ENCODE results near the gene FXYD5.

The FXYD5 gene

GRCh38 chr19:35157431-35157830 lies 2.9 kb downstream of the FXYD5 start:
- DNase-seq (ENCODE audit: low spot score) = no peak

DNA sequence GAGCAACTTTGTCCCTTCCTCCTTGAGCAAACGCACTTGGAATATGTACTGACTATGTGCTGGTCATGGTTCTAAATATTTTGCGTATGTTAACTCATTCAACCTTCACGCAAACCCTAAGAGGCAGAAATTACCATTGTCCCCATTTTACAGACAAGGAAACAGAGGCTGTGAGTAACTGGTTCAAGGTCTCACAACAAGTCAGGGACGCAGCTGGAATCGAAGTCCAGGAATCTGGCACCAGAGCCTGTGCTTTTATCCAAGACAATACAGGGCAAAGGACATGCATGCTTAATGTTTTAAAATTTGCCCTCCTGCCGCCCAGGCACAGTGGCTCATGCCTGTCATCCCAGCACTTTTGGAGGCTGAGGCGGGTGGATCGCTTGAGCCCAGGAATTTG lies 5.1 kb downstream of the FXYD5 start:
- DNase-seq (ENCODE audit: low spot score) = no peak

GRCh38 chr19:35160629-35161433 lies 6.3 kb downstream of the FXYD5 start:
- DNase-seq (ENCODE audit: low spot score) = no peak

GRCh38 chr19:35161434-35161743 lies 6.9 kb downstream of the FXYD5 start:
- no peak for DNase-seq (ENCODE audit: low spot score)

GRCh38 chr19:35162471-35163326 lies 8.2 kb downstream of the FXYD5 start:
- DNase-seq (ENCODE audit: low spot score) = no peak

DNA sequence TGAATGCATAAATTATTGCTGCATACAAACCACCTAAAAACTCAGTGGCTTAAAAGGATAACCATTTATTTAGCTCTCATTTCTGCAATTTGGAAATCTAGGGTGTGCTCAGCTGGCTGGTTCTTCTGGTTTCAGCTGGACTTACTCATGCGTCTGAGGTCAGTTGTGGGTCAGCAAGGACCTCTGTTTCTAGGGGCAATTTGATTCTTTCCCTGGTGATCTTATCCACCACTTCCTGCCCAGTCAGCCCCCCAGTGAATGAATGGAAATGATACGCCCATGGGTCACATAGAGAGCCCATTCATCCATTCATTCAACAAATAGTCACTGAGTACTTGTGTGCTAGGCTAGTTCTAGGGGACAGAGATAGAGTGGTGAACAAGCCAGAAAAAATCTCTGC lies 9.9 kb downstream of the FXYD5 start:
- no peak for DNase-seq (ENCODE audit: low spot score)

GRCh38 chr19:35165200-35166058 lies 10.9 kb downstream of the FXYD5 start:
- DNase-seq (ENCODE audit: low spot score) = no peak

- DNase-seq (ENCODE audit: low spot score) = no peak
These were observed 11.8 kb downstream of the FXYD5 start for GRCh38 chr19:35166100-35167063.

- no peak for DNase-seq (ENCODE audit: low spot score)
These were observed 12.9 kb downstream of the FXYD5 start for GRCh38 chr19:35167251-35168119.

GRCh38 chr19:35168196-35168595 lies 13.7 kb downstream of the FXYD5 start:
- no peak for DNase-seq (ENCODE audit: low spot score)

DNA sequence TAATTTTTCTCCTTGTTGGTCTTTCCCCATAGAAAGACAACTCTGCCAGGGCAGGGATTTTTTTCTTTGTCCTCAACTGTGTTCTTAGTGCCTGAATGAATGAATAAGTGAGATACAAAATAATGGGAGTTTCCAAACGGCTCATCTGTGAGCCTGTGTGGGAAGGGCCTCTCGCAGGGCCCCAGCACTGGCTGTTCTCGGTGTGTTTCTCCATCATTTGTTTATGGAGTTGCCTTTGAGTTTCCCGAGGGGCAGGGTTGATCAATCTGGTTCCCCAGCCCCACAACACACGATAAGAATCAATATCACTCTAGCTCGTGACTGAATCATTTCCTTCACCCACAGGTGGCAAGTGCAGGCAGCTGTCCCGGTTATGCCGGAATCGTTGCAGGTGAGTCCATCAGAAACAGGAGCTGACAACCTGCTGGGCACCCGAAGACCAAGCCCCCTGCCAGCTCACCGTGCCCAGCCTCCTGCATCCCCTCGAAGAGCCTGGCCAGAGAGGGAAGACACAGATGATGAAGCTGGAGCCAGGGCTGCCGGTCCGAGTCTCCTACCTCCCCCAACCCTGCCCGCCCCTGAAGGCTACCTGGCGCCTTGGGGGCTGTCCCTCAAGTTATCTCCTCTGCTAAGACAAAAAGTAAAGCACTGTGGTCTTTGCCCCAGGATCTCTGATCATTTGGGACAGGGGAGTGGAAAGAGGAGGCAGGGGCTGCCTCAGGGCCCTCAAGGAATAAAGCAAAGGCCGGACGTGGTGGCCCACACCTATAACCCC lies 14.9 kb downstream of the FXYD5 start:
- DNase-seq (ENCODE audit: low spot score) = no peak

DNA sequence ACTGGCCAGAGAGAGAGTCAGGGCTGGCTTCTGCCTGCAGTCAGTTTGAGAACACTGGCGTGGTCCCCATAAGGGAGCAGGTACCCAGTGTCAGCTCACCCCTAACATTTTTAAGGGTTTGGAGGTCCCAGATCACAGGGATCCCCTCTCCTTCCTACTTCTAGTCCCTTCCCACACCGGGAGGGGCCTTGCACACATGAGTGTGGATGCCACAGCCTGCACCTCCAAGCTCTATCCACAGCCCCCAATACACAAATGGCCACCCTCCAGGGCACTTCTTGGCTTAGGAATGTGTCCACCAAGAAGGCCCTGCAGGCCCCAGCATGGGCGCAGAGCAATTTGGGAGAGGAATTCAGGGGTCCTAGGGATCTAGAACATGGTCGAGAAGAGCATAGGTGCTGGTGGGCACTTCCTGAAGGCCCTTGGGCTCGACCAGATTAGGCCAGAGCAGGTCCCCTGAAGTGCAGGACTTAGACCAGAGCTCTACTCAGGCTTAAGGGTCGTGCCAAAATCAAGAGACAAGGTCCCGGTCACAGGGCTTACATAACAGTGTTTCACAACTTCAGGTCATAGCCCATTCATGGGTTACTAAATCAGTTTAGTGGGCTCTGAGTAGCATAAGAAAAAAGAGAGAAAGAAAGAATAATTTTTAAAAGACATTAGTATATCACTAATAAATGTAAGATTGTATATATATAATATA lies 16.0 kb downstream of the FXYD5 start:
- DNase-seq (ENCODE audit: low spot score) = no peak

DNA sequence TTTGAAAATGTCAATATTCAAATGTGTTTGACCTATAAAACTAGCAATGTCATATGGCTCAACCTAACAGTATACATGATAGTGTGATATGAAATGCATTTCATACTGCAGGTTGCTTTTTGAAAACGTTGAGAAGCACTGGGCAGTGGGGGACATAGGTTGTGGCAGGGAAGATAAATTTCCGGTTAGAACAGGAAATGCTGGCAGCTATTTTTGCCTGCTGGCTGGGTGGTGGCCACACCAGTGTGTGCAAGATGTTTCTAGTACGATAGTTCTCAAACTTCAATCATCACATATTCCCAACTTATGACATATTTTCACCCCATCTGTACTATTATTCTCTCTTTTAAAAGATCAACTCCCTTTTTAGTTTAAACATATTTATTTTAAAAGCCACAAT lies 17.2 kb downstream of the FXYD5 start:
- no peak for DNase-seq (ENCODE audit: low spot score)

DNA sequence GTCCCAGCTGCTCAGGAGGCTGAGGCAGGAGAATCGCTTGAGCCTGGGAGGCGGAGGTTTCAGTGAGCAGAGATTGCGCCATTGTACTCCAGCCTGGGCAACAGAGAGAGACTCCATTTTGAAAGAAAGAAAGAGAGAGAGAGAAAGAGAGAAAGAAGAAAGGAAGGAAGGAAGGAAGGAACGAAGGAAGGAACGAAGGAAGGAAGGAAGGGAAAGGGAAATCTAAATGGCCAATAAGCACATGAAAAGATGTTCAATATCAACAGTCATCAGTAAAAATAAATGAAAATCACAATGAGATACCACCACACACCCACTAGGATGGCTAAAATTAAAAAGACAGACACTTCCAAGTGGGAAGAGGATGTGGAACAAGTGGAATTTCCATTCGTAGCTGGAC lies 19.7 kb downstream of the FXYD5 start:
- no peak for DNase-seq (ENCODE audit: low spot score)

DNA sequence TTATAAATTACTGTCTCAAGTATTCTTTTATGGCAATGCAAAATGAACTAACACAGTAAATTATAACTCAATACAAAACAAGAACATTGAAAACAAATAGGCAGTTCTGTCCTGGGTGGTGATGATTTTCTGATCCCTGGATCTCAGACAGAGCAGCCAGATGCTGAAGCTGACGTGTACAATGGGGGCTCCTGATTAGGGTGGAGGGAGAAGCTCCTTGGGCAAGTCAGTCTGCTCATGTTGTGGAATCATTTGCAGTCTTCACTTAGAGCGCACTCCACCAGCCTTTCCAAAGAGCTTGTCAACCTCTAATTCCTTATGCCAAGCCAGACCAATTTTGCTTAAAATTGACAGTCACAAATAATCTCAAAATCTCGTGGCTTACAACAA lies 21.6 kb downstream of the FXYD5 start:
- DNase-seq (ENCODE audit: low spot score) = no peak

GRCh38 chr19:35177377-35178274 lies 23.1 kb downstream of the FXYD5 start:
- no peak for DNase-seq (ENCODE audit: low spot score)

GRCh38 chr19:35178701-35179100 lies 24.2 kb downstream of the FXYD5 start:
- DNase-seq (ENCODE audit: low spot score) = no peak

DNA sequence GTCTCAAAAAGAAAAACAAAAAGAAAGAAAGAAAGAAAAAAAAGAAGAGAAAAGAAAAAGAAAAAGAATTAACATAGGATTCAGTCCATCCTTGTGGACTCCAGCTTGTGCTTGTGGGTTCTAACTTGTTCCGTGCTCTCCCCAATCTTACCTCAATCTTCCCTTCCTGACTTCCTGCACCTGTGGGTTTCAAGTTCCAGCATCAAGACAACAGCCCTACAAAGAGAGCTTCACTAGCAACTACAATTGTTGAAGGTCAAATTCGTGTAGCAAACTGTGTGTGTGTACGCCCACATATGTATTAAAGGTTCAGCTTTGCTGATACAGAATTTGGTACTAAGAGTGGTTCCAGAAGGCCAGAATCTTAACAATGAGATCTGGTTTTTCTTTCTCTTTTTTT lies 25.3 kb downstream of the FXYD5 start:
- no peak for DNase-seq (ENCODE audit: low spot score)
